HG02763 (cell line): ENCODE data around the gene F8.

Experiments
- ATAC-seq: cut with Tn5 transposase; IDR thresholded peaks from one replicate; pipeline ENCODE4 v1.9.1; 2021; ENCODE audit warnings: mild to moderate bottlenecking, moderate library complexity; ENCODE audit not compliant: unreplicated experiment

Gene F8

DNA sequence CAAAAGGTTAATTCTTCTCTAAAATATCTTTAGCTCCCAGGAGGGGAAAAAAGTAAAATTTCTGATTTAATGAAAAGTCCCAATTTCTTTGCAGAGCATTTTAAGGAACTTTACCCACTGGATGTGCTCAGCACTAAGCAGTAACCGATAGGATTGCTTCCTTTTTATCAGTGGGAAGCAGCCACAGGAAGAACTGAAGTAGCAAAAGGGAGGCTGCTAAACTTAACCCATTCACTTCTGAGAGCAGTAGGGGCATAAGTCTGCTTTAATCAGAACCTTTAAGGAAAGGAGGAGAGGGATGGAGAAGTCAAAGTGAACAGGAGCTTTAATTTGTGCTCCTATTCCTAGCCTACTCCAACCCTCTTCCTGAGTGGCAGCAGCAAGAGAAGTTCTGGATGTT, at the start of gene F8:
Gene F8 (minus strand): TSS at position 139 of the 400 bp plus-strand sequence. CDS start 171 bp downstream, outside the sequence.
- ATAC-seq, result no peak

GRCh38 chrX:155071694-155072280, 49.3 kb upstream of the F8 start:
- peak; percentile 8 for ATAC-seq

- ATAC-seq, result peak; percentile 87
Measured at GRCh38 chrX:155070975-155071693, 48.6 kb upstream of the F8 start, which contains the start of the genes BRCC3, CMC4 and MTCP1. Gene BRCC3, plus strand, starts transcription at chrX:155071508. Its CDS starts 20 bp downstream, at chrX:155071528. Gene CMC4, minus strand, starts transcription at chrX:155071136. Its CDS starts 7,113 bp downstream, at chrX:155064023. Gene MTCP1, minus strand, starts transcription at chrX:155071136. Its CDS starts 5,126 bp downstream, at chrX:155066010.

DNA sequence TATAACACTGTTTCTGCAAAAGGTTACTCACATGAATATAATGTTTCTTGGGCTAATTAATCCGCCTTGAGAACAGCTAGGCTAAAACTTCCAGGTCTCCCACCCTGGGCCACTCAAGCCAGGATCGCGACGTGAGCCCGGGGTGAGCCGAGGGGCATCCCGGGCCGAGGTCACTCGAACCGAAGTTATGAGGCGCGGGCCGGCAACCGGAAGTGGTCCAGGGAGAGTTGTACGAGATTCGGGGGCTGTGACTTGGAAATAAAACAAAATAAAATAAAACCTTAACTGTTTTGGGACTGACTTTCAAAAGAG, 48.1 kb upstream of the F8 start:
- peak; percentile 14 for ATAC-seq

DNA sequence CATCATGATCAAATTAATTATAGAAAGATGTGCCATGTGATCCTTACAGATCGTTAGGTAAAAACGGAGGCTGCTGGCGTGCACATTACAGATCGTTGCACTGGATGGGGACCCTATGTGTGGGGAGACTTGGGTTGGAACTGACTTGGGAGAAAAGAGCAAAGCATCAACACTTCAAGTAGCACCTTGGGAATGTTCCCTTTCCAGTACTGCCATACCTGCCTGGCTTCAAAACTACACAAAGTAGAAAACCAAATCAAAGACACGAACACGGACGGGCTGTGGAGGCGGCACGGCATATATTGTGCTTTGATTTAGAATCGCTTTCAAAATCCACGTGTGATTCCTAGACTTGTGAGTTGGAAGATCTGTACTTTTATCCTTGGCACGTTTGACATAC, 47.5 kb upstream of the F8 start:
- no peak for ATAC-seq

DNA sequence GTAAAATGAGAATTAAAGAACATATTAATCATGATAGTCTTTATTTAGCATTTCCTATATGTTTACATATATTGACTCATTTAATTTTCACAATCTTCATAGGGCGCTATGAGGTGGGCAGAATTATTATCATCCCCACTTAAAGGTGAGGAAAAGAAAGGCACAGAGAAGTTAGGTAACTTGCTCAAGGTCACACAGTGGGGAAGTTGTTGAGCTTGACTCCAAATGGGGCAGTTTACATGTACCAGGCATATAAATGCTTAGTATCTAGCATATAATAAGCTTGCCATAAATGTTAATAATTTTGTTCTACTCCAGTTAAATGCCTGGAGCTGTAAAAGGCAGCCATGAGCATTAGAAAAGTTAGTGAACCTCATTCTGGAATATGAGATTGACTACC, 46.9 kb upstream of the F8 start:
- no peak for ATAC-seq

DNA sequence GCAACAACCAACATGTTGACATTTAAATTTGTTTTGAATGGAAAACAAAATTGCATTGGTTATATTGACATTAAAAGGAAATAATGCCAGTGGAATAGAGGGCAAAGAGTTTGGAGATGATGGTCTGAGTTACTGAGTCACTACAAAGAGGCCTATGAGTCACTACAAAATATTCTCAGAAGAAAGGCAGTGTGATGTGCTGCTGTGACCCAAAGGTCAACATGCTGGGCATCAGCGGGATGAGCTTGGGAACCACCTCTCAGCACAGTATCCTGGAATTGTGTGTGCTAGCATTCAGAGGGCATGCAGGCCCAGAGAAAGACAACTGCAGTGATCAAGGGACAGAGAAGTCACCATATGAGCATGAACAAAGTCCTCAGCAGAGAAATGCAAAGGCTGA, 45.6 kb upstream of the F8 start:
- no peak for ATAC-seq

GRCh38 chrX:155065035-155065734, 42.7 kb upstream of the F8 start:
- no peak for ATAC-seq

DNA sequence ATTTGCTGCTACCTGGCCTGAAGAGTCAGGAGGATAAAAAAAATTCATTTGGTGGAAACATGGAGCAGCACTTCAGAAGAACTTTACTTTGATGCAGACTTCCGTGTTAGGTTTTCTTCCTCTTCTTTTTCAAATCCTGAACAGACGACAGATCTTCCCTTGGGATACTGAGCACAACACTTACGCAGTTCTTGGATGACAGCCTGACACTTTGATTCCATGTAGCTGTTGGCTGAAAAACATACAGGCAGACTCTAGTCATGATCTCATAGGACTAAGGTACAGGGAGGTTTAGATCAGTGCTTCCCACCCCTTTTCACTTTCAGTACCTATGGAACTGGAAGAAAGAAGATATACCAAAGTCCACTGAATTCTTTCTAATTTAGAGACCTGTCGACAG, 39.2 kb upstream of the F8 start:
- ATAC-seq, result no peak

DNA sequence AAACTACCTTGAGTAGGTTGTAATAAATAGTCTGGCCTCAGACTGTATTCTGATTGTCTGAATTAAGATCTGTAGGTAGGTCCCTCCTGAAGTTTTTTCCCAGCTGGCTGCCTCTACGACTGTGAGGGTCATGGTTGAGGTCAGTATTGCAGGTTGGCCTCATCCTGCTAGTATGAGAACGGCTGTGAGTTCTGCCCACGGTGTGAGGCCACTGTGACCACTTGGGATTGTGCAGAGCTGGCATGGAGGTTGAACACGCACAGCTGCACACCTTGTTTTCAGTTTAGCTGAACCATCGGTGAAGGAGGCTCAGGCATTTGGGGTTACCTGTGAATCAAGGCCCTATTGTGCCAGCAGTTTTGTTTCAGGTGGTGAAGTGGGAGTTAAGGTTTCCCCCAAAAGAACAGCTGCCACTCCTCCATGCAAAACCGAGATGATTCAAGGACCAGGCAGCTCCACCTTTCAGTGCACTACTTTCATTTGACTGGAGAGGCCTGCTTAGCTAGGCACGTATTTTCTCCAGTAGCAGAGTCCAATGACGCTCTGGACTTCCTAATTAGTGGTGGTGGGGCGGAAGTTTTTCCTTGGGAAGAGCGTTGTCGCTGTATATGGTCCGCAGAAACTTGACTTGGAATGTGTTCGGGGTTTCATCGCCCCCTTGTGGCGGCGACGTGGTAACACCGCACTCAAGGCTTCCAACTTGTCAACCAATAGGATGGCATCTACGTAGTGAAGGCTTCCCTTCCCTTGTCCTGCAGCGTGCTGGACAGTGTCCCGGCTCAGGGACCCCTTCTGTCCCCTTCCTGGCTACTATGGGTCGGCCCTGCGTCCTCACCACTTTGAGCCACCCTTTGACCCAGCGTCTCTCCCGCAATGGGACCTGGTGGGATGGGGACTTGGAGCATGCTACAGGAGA, 34.6 kb upstream of the F8 start:
- peak; percentile 71 for ATAC-seq

DNA sequence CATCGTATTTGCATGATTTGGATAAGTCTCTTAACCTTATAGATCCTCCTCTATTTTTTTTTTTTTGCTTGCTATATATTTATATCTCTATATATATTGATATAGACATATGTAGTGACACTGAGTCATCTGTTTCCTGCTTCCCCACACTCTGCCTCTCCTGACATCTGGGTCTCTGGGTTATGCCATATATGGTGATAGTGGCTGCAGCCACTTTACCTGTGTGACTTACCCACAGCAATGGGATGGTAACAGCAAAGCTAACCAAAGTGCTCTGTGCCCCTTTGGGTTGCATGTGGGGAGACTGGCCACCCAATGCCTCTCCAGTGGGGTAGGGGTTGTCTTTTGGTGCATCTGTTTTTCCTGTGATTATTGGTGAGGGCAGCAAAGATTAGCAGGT, 33.9 kb upstream of the F8 start:
- ATAC-seq, result no peak

- ATAC-seq, result no peak
Measured at GRCh38 chrX:155055494-155055893, 33.0 kb upstream of the F8 start.

GRCh38 chrX:155054255-155054654, 31.7 kb upstream of the F8 start:
- no peak for ATAC-seq

GRCh38 chrX:155053656-155054055, 31.1 kb upstream of the F8 start:
- no peak for ATAC-seq

DNA sequence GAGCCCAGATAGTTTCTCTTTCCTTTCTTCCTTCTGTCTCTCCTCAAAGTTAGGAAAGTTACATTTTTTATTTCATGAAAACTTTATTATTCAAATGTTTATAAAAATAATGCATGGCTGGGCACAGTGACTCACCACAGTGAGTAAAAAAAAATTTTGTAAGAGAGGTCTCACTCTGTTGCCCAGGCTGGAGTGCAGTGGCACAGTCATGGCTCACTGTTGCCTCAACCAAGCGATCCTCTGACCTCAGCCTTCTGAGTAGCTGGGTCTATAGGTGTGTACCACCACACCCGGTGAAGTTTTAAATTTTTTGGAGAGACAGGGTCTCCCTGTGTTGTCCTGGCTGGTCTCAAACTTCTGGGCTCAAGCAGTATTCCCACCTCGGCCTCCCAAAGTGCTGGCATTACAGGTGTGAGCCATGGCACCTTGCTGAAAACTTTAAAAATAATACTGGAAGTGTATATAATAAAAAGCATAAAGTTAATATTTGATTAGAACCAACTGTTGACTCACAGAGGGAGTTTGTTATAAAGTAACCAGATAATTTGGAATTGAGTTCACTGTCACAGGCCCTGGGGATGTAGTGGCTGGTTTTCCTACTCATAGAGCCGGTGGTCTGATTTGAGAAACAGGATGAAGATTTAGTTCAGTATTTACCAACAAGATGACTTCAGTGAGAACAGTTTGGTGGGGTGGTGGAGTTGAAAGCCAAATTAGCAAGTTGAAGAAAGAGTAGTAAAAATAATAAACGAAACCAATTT, 30.4 kb upstream of the F8 start:
- no peak for ATAC-seq

- ATAC-seq, result no peak
Measured at GRCh38 chrX:155048977-155049619, 26.6 kb upstream of the F8 start.

DNA sequence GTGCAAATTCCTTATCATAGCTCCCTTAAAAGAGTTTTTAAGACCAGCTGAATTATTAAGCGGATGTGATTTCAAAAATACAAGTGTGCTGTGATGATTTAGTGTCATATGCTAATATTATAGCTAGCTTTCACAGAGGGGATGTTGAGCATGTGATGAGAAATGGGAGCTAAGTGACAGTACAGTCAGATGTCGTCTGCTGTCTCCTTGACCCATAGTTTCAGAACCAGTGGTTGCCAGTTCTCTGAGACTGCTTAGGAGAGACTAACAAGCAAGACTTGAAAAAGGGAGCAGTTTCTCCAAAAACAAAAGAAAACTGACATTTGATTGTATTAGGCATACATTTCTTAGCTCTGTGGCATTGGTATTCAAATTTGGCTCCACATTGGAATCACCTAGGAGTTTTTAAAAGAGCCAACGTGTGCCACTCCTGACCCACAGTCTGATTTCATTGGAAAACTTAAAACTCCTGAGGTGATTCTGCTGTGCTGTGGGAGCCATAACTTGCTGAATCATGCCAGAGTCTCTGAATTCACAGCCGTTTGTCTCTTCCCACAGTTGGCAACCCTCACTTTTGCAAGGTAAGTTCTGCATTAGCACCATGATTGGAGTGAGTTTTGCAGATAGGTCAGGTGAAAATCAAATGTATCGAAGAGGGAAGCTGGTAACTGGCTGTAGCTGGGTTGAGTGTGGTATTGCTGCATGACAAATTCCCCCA, 24.4 kb upstream of the F8 start:
- ATAC-seq, result no peak

- ATAC-seq, result no peak
Measured at GRCh38 chrX:155046129-155046810, 23.7 kb upstream of the F8 start.

GRCh38 chrX:155035688-155036087, 13.2 kb upstream of the F8 start:
- ATAC-seq, result no peak
